Choroid plexus epithelial cell (primary cell): ENCODE results near the gene TRAF3IP1.
"Not testable (repeated sequence)": the region's sequence is repeated elsewhere in the genome, so short reads cannot be mapped to it uniquely, and the experiment has no call there.

ENCODE experiments used
- DNase-seq: peaks from one replicate; pipeline ENCODE4 v3.0.0-alpha.2; 2010; ENCODE audit warnings: low read depth
- H3K4me3 ChIP-seq: 2 replicates; pipeline ENCODE4 v1.5.1; 2011; ENCODE audit warnings: low read depth, mild to moderate bottlenecking, control low read depth, low read length, moderate library complexity
- CTCF ChIP-seq: conservative IDR thresholded peaks from 2 replicates; pipeline ENCODE4 v1.5.1; 2011; ENCODE audit warnings: low read depth, mild to moderate bottlenecking, control low read depth, inconsistent platforms, low read length, moderate library complexity

The TRAF3IP1 gene

GRCh38 chr2:238435752-238436096, 115.4 kb downstream of the TRAF3IP1 start:
- no peak for DNase-seq
- no peak overlapping the region for H3K4me3 ChIP-seq
- no peak for TF ChIP-seq CTCF

- DNase-seq, result peak; percentile 90
- TF ChIP-seq CTCF, result no peak
- H3K4me3 ChIP-seq, result peak overlapping the region; percentile 16
Observed at GRCh38 chr2:238438856-238439849, 118.8 kb downstream of the TRAF3IP1 start.

GRCh38 chr2:238439917-238440316, 119.6 kb downstream of the TRAF3IP1 start:
- H3K4me3 ChIP-seq, result no peak overlapping the region
- DNase-seq, result no peak
- no peak for TF ChIP-seq CTCF

- H3K4me3 ChIP-seq, result no peak overlapping the region
- no peak for DNase-seq
- no peak for TF ChIP-seq CTCF
Observed at GRCh38 chr2:238440331-238440730, 120.0 kb downstream of the TRAF3IP1 start.

GRCh38 chr2:238440767-238441166, 120.4 kb downstream of the TRAF3IP1 start:
- TF ChIP-seq CTCF, result no peak
- no peak for DNase-seq
- no peak overlapping the region for H3K4me3 ChIP-seq

- H3K4me3 ChIP-seq, result no peak overlapping the region
- DNase-seq, result peak; percentile 67
- TF ChIP-seq CTCF, result peak; percentile 35
Observed at GRCh38 chr2:238441262-238442114, 121.2 kb downstream of the TRAF3IP1 start.

- not testable (repeated sequence) for H3K4me3 ChIP-seq, DNase-seq
Observed at GRCh38 chr2:238442257-238442656, 121.9 kb downstream of the TRAF3IP1 start.
